Nephron progenitor cell (in vitro differentiated cells): ENCODE data around the gene LAMB1.

Experiments used
- DNase-seq: peaks from one replicate; pipeline ENCODE4 v3.0.0; 2021
- H3K27ac Mint-ChIP-seq: 2 replicates; pipeline ENCODE4 v1.8.0; 2021; ENCODE audit warnings: mild to moderate bottlenecking, moderate library complexity, mixed read lengths
- H3K27me3 Mint-ChIP-seq: 2 replicates; pipeline ENCODE4 v1.8.0; 2021; ENCODE audit warnings: mild to moderate bottlenecking, low read depth, mixed read lengths; ENCODE audit not compliant: poor library complexity
- H3K36me3 Mint-ChIP-seq: 2 replicates; pipeline ENCODE4 v1.8.0; 2021; ENCODE audit warnings: low read depth, mixed read lengths
- H3K4me1 Mint-ChIP-seq: 2 replicates; pipeline ENCODE4 v1.8.0; 2021; ENCODE audit warnings: mixed read lengths
- H3K4me3 Mint-ChIP-seq: 2 replicates; pipeline ENCODE4 v1.8.0; 2021; ENCODE audit warnings: mild to moderate bottlenecking, moderate library complexity, mixed read lengths
- H3K9me3 Mint-ChIP-seq: 2 replicates; pipeline ENCODE4 v1.8.0; 2021; ENCODE audit warnings: mild to moderate bottlenecking, moderate library complexity, mixed read lengths
- CTCF ChIP-seq: fragments of 200-600 bp; sonication (generic); IDR thresholded peaks from 2 replicates; pipeline ENCODE4 v1.5.0; 2021; ENCODE audit warnings: antibody characterized with exemption

LAMB1 gene

GRCh38 chr7:107884066-107884818, 118.7 kb downstream of the LAMB1 start:
- Mint-ChIP-seq H3K27me3 (peaks cover 45% of the 10 kb centered on the region), H3K36me3 (no peaks in the 10 kb centered on the region), H3K9me3 (peaks cover 5% of the 10 kb centered on the region), H3K4me3 (no peak overlapping the region), H3K4me1 (no peaks in the 10 kb centered on the region), H3K27ac (no peak overlapping the region)
- DNase-seq: no peak
- TF ChIP-seq CTCF: no peak

GRCh38 chr7:107882766-107883165, 120.2 kb downstream of the LAMB1 start:
- Mint-ChIP-seq H3K27me3 (peaks cover 50% of the 10 kb centered on the region), H3K36me3 (no peaks in the 10 kb centered on the region)
- TF ChIP-seq CTCF: no peak

GRCh38 chr7:107879400-107880035, 123.4 kb downstream of the LAMB1 start:
- DNase-seq: peak; percentile 22
- Mint-ChIP-seq H3K4me1 (no peaks in the 10 kb centered on the region), H3K4me3 (no peak overlapping the region), H3K36me3 (no peaks in the 10 kb centered on the region), H3K27ac (no peak overlapping the region), H3K27me3 (peaks cover 31% of the 10 kb centered on the region), H3K9me3 (no peaks in the 10 kb centered on the region)
- TF ChIP-seq CTCF: peak; percentile 74

More at GRCh38 chr7:107882766-107883165, 120.2 kb downstream of the LAMB1 start:
- no peaks in the 10 kb centered on the region for H3K9me3 Mint-ChIP-seq
- H3K4me1 Mint-ChIP-seq: no peaks in the 10 kb centered on the region
- no peak overlapping the region for H3K4me3 Mint-ChIP-seq
- no peak for DNase-seq
- H3K27ac Mint-ChIP-seq: no peak overlapping the region

- Mint-ChIP-seq H3K36me3 (no peaks in the 10 kb centered on the region), H3K27ac (no peak overlapping the region), H3K4me3 (no peak overlapping the region), H3K4me1 (no peaks in the 10 kb centered on the region), H3K9me3 (no peaks in the 10 kb centered on the region), H3K27me3 (peaks cover 25% of the 10 kb centered on the region)
- no peak for DNase-seq
- no peak for TF ChIP-seq CTCF
Observed at GRCh38 chr7:107878636-107879035, 124.3 kb downstream of the LAMB1 start.

GRCh38 chr7:107877731-107878382, 125.1 kb downstream of the LAMB1 start:
- no peak for TF ChIP-seq CTCF
- no peak overlapping the region for H3K4me3 Mint-ChIP-seq
- H3K9me3 Mint-ChIP-seq: no peaks in the 10 kb centered on the region
- H3K36me3 Mint-ChIP-seq: no peaks in the 10 kb centered on the region
- no peak for DNase-seq
- no peaks in the 10 kb centered on the region for H3K4me1 Mint-ChIP-seq
- H3K27me3 Mint-ChIP-seq: peaks cover 27% of the 10 kb centered on the region
- no peak overlapping the region for H3K27ac Mint-ChIP-seq
